Panc1 (cell line): ENCODE data around the gene CD300A. TPM values are rescaled to one million over a fixed set of nuclear protein-coding genes. Genes with fewer than 3 reads are reported as not detected.
A peak's percentile ranks its signal among the peaks of the same experiment; 100 is the strongest.

Source experiments
- ATAC-seq: fragments of 200-7000 bp; cut with Tn5 transposase; 2 replicates; pipeline ENCODE4 v1.9.1; 2020; ENCODE audit warnings: mild to moderate bottlenecking, moderate library complexity
- BruUV-seq: library from RNA; stranded (reverse); fragments of 400-500 nt; replicated peaks from 2 replicates; lab custom pipeline; 2021; lab: Mats Ljungman, UMichigan
- CTCF ChIA-PET: fragments of 300-600 bp; sonication (Branson Sonifier 250); formaldehyde crosslinking; loops from one replicate; lab custom pipeline; 2022; ENCODE audit warnings: antibody characterized with exemption; lab: Charles Lee
- POLR2A ChIA-PET: fragments of 300-600 bp; sonication (Branson Sonifier 250); formaldehyde crosslinking; loops from one replicate; lab custom pipeline; 2022; ENCODE audit warnings: antibody characterized with exemption; lab: Charles Lee
- DNase-seq: peaks from one replicate; pipeline ENCODE4 v3.0.0-alpha.2; 2010; ENCODE audit warnings: low read depth, low spot score
- H3K27ac ChIP-seq: 2 replicates; pipeline ENCODE4 v1.5.1; 2011; ENCODE audit warnings: mild to moderate bottlenecking, low read length, inconsistent platforms
- H3K27me3 ChIP-seq: fragments of 200-500 bp; sonication (Bioruptor generic); 2 replicates; pipeline ENCODE4 v1.6.0; 2014; ENCODE audit warnings: low read length, inconsistent platforms; ENCODE audit not compliant: control insufficient read depth, insufficient read depth
- H3K36me3 ChIP-seq: fragments of 200-500 bp; sonication (Bioruptor generic); 2 replicates; pipeline ENCODE4 v1.5.1; 2014; ENCODE audit warnings: inconsistent platforms, mild to moderate bottlenecking, low read length, moderate library complexity; ENCODE audit not compliant: control insufficient read depth, insufficient read depth
- H3K4me1 ChIP-seq: 2 replicates; pipeline ENCODE4 v1.5.1; 2011; ENCODE audit warnings: inconsistent platforms, mild to moderate bottlenecking, low read length, moderate library complexity; ENCODE audit not compliant: control insufficient read depth, insufficient read depth
- H3K4me3 ChIP-seq, 2 experiments: 2 replicates each; pipeline ENCODE4 v1.5.1; 2011 to 2012; ENCODE audit warnings: low read depth in 2 of 2, low read length in 2 of 2, mild to moderate bottlenecking in 2 of 2, inconsistent platforms in 1 of 2, moderate library complexity in 1 of 2
- H3K9me3 ChIP-seq: fragments of 200-500 bp; sonication (Bioruptor generic); 2 replicates; pipeline ENCODE4 v1.5.1; 2014; ENCODE audit warnings: low read depth, mild to moderate bottlenecking, inconsistent platforms, low read length, moderate library complexity; ENCODE audit not compliant: control insufficient read depth, insufficient read depth
- POLR2AphosphoS5 ChIP-seq: IDR thresholded peaks from 2 replicates; pipeline ENCODE4 v1.6.1; 2012; ENCODE audit warnings: mild to moderate bottlenecking, low read depth, low read length, moderate library complexity
- SIN3A ChIP-seq: IDR thresholded peaks from 2 replicates; pipeline ENCODE4 v1.6.1; 2012; ENCODE audit warnings: low read depth, mild to moderate bottlenecking, low read length, moderate library complexity, borderline replicate concordance; ENCODE audit not compliant: insufficient read depth
- TCF7L2 ChIP-seq: IDR thresholded peaks from 2 replicates; pipeline ENCODE4 v1.6.1; 2011; ENCODE audit warnings: mild to moderate bottlenecking, low read depth, low read length, inconsistent platforms
- in situ Hi-C: cut with HindIII; loops from 2 replicates; pipeline ENCODE4 v1.10.0; 2016; ENCODE audit warnings: low sequenced_read_pairs, low pct_unique_long_range_greater_than_20kb
- intact Hi-C: fragments of 100-400 bp; cut with micrococcal nuclease; formaldehyde crosslinking; loops from one replicate; pipeline ENCODE4 v1.10.0; 2022; ENCODE audit not compliant: unreplicated experiment
- total RNA-seq: library from RNA; stranded (reverse); gene quantifications from one replicate; pipeline ENCODE4 v1.2.1, GENCODE V29; 2021; ENCODE audit not compliant: unreplicated experiment
- TF ChIP-seq, protein P1 (sequence below): fragments of 450-650 bp; IDR thresholded peaks from 2 replicates; pipeline ENCODE4 v1.5.1; 2017; ENCODE audit warnings: mild to moderate bottlenecking
- TF ChIP-seq, protein P2 (sequence below), 2 experiments: IDR thresholded peaks; 2 replicates each; pipeline ENCODE4 v1.6.1; 2011 to 2012; ENCODE audit warnings: low read depth in 2 of 2, control low read depth in 1 of 2, low read length in 1 of 2, mild to moderate bottlenecking in 1 of 2, moderate library complexity in 1 of 2; ENCODE audit not compliant: insufficient read depth in 1 of 2

The CD300A gene
- total RNA-seq, 1 experiment from 2014 or later, result 0.21 TPM

DNA sequence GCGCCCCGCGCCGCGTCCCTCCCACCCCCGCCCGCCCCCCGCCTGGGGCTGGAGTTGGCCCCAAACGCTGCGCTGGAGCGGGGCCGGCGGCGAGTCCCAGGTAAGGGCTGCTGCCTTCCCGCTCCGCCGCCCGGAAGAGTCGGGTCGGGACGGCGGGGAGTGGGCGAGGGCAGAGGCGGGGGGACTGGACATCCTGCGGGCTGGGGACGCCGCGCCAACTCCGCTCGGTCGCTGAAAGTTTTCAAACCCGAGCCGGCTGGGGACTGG lies 34.1 kb upstream of the CD300A start:
- no TSS peak for BruUV-seq
- H3K9me3 ChIP-seq, result no peaks in the 10 kb centered on the region
- TF ChIP-seq, protein P1, sequence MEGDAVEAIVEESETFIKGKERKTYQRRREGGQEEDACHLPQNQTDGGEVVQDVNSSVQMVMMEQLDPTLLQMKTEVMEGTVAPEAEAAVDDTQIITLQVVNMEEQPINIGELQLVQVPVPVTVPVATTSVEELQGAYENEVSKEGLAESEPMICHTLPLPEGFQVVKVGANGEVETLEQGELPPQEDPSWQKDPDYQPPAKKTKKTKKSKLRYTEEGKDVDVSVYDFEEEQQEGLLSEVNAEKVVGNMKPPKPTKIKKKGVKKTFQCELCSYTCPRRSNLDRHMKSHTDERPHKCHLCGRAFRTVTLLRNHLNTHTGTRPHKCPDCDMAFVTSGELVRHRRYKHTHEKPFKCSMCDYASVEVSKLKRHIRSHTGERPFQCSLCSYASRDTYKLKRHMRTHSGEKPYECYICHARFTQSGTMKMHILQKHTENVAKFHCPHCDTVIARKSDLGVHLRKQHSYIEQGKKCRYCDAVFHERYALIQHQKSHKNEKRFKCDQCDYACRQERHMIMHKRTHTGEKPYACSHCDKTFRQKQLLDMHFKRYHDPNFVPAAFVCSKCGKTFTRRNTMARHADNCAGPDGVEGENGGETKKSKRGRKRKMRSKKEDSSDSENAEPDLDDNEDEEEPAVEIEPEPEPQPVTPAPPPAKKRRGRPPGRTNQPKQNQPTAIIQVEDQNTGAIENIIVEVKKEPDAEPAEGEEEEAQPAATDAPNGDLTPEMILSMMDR, result no peak
- TF ChIP-seq, protein P2, sequence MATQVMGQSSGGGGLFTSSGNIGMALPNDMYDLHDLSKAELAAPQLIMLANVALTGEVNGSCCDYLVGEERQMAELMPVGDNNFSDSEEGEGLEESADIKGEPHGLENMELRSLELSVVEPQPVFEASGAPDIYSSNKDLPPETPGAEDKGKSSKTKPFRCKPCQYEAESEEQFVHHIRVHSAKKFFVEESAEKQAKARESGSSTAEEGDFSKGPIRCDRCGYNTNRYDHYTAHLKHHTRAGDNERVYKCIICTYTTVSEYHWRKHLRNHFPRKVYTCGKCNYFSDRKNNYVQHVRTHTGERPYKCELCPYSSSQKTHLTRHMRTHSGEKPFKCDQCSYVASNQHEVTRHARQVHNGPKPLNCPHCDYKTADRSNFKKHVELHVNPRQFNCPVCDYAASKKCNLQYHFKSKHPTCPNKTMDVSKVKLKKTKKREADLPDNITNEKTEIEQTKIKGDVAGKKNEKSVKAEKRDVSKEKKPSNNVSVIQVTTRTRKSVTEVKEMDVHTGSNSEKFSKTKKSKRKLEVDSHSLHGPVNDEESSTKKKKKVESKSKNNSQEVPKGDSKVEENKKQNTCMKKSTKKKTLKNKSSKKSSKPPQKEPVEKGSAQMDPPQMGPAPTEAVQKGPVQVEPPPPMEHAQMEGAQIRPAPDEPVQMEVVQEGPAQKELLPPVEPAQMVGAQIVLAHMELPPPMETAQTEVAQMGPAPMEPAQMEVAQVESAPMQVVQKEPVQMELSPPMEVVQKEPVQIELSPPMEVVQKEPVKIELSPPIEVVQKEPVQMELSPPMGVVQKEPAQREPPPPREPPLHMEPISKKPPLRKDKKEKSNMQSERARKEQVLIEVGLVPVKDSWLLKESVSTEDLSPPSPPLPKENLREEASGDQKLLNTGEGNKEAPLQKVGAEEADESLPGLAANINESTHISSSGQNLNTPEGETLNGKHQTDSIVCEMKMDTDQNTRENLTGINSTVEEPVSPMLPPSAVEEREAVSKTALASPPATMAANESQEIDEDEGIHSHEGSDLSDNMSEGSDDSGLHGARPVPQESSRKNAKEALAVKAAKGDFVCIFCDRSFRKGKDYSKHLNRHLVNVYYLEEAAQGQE (IDR thresholded peaks at IDR 0.05; ENCODE audit: insufficient read depth in 1 of 2, low read depth in 2 of 2, low read length in 1 of 2), result no peak
- no peak for TF ChIP-seq SIN3A
- no peak for TF ChIP-seq TCF7L2
- no peak for TF ChIP-seq POLR2AphosphoS5
- no peak overlapping the region for H3K27ac ChIP-seq
- H3K27me3 ChIP-seq, result no peaks in the 10 kb centered on the region
- peaks cover 51% of the 10 kb centered on the region for H3K4me1 ChIP-seq
- DNase-seq (no peak), ATAC-seq (no peak)
- H3K4me3 ChIP-seq, result peak overlapping the region; percentile 54 to 73
- POLR2A ChIA-PET, result no interaction called here
- in situ Hi-C loops, result no loop called here
- intact Hi-C loops, result no loop called here
- CTCF ChIA-PET, result no interaction called here
- no peaks in the 10 kb centered on the region; the same call in 1 of the 2 replicates for H3K36me3 ChIP-seq

DNA sequence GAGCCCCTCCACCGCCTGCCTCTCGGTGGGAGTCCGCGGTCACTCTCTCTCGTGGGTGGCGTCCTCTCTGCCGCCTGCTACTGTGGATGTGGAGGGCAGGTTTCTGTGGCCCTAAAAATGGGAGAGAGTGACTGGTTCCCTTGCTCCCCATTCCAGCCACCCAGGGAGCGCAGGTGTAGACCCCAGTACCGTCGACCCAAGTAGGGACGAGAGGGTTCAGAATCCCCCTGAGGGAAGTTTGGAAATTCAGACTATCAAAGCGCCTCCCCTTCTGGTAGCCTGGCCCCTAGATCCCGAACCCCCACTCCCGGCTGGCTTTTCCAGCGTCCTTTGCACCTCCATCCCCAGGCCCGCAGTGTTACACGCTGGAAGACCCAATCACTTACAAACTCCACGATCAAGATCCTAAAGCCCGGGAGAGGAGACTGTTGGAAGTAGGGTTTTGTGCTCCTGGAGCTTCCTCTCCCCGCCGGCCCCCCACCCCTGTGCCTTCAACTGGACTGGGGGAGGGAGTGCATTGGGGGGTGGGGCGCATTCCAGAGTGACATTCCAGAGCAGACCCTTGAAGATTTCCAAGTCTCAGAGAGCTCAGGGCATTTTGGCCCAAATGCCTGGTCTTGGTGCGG lies 33.6 kb upstream of the CD300A start:
- in situ Hi-C loops, result no loop called here
- no TSS peak for BruUV-seq
- ATAC-seq (no peak), DNase-seq (no peak)
- Histone ChIP-seq H3K4me1 (peaks cover 46% of the 10 kb centered on the region), H3K4me3 (peak overlapping the region; percentile 54 to 73), H3K9me3 (no peaks in the 10 kb centered on the region; the same call in 1 of the 2 replicates), H3K27me3 (no peaks in the 10 kb centered on the region), H3K27ac (peak overlapping the region; percentile 58; the same call in 1 of the 2 replicates), H3K36me3 (no peaks in the 10 kb centered on the region; the same call in 1 of the 2 replicates)
- intact Hi-C loops, result no loop called here
- ChIA-PET CTCF (no interaction called here), POLR2A (interaction anchor here (0.6 kb wide), 1 partner anchor 21 kb away, joined by 3 read pairs; no protein-coding TSS in a partner anchor)
- TF ChIP-seq, protein P1, result no peak
- TF ChIP-seq, protein P2 (IDR thresholded peaks at IDR 0.05; ENCODE audit: insufficient read depth in 1 of 2, low read depth in 2 of 2, low read length in 1 of 2), result no peak
- TF ChIP-seq POLR2AphosphoS5 (no peak), SIN3A (no peak), TCF7L2 (no peak)
